GM12874 (cell line): ENCODE results near the gene CCAR1.

Experiments used
- CTCF ChIP-seq: IDR thresholded peaks from 2 replicates; pipeline ENCODE4 v1.5.1; 2011; ENCODE audit warnings: low read depth, mild to moderate bottlenecking, control low read depth, low read length, moderate library complexity; ENCODE audit not compliant: insufficient read depth

CCAR1 gene, protein sequence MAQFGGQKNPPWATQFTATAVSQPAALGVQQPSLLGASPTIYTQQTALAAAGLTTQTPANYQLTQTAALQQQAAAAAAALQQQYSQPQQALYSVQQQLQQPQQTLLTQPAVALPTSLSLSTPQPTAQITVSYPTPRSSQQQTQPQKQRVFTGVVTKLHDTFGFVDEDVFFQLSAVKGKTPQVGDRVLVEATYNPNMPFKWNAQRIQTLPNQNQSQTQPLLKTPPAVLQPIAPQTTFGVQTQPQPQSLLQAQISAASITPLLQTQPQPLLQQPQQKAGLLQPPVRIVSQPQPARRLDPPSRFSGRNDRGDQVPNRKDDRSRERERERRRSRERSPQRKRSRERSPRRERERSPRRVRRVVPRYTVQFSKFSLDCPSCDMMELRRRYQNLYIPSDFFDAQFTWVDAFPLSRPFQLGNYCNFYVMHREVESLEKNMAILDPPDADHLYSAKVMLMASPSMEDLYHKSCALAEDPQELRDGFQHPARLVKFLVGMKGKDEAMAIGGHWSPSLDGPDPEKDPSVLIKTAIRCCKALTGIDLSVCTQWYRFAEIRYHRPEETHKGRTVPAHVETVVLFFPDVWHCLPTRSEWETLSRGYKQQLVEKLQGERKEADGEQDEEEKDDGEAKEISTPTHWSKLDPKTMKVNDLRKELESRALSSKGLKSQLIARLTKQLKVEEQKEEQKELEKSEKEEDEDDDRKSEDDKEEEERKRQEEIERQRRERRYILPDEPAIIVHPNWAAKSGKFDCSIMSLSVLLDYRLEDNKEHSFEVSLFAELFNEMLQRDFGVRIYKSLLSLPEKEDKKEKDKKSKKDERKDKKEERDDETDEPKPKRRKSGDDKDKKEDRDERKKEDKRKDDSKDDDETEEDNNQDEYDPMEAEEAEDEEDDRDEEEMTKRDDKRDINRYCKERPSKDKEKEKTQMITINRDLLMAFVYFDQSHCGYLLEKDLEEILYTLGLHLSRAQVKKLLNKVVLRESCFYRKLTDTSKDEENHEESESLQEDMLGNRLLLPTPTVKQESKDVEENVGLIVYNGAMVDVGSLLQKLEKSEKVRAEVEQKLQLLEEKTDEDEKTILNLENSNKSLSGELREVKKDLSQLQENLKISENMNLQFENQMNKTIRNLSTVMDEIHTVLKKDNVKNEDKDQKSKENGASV

DNA sequence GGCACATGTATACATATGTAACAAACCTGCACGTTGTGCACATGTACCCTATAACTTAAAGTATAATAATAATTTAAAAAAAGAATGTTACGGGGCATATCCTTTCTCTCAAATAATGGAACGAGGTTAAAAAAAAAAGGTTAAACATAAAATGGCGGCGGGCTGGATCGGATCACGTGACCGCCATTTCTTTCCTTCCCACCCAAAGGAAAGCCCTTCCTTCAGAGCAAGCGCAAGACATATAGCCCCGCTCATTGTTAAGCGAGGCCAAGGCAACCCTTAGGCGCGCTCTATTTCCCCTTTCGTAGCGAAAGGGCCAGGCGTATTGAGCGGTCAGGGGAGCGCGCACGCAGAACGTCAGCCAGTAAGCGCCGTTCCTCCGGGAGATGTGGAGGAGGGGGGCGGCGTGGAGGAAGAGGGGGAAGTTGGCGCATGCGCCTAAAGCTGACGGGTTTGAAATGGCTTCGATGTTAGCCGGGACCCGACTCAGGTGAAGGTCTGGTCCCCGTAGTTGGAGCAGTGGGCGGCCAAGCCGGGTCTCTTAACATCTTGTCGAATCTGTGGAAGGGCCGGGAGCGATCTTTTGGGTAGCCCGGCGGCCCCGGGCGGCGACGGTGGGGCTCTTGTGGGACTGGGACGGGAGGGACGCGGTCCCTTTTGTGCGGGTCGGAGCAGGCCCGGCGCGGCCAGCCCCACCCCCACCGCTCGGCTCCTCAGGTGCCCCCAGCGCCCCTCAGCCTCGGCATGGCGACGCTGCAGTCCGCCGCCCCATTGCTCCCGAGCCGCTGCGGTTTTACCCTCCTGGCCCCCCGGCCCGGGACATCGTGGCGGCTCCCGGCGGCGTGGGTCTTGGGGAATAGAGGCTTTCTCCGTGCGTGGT is at the start of gene CCAR1:
CCAR1 (plus strand) TSS at position 447 of the 880 bp plus-strand sequence. CDS start 1,266 bp downstream, outside the sequence.
- no peak for TF ChIP-seq CTCF

DNA sequence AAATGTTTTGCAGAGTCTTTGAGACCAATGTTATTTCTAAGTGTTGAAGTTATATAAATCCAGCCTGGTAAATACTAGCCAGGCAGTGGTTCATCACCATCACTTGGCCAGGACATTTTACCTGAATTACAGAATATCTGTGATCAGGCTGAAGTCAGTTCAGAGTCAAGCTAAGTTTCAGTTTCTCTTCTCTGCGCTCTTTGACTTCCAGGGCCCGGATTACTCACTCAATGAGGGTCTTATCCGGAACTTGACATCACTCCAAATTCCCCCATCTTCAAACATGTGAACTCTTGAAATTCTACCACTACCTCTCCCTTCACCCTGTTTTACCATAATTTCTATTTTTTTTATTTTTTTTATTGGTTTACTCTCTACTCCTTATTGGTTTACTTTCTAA is 36.6 kb upstream of the CCAR1 start:
- TF ChIP-seq CTCF: no peak

DNA sequence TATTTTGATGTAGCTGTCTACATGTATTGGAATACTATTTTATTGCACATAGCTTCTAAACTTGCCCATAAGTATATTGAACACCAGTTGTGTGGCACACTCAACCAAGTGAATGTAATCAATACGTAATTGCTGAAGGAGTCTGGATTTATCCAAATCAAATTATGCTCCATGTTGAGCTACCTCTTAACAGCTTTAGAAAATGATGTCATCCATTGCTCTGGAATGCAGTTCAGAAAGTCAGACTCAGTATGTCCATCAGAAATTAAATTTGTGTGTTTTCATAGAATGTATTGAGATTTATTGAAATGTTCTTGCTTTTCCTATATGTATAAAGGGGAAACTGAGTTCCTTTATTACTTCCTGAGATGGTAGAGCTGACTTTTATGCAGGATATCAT is 25.0 kb upstream of the CCAR1 start:
- no peak for TF ChIP-seq CTCF

DNA sequence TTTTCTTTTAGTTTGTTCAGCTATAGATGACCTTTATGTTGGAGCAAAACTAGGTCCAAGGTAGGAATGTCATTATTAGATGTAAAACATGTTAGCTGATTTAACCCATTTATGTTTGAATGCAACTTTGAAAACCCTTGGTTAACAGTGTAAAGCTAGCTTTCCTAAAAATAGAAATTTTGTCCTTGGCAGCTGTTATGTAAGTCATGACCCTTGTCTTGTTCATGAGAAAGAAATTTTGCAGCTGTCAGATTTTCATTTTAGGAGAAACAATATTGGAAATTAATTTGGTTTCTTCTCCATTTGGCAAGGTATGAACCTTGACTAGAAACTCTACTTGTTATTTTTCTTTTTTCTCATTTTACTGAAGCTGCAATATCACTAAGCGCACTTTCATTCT is 23.9 kb upstream of the CCAR1 start:
- no peak for TF ChIP-seq CTCF

GRCh38 chr10:68700197-68700596 is 20.8 kb upstream of the CCAR1 start:
- no peak for TF ChIP-seq CTCF

DNA sequence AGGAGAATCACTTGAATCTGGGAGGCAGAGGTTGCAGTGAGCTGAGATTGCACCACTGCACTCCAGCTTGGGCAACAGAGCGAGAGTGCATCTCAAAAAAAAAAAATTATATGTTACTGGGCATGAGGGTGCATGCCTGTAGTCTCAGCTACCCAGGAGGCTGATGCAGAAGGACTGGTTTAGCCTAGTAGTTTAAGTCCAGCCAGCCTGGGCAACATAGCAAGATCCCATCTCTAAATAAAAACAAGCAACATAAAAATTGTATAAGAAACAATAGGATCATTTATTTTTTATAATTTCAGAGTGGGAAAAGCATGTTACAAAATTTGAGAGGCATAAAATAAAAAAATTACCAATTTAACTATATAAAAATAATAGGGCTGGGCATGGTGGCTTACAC is 15.5 kb upstream of the CCAR1 start:
- no peak for TF ChIP-seq CTCF

DNA sequence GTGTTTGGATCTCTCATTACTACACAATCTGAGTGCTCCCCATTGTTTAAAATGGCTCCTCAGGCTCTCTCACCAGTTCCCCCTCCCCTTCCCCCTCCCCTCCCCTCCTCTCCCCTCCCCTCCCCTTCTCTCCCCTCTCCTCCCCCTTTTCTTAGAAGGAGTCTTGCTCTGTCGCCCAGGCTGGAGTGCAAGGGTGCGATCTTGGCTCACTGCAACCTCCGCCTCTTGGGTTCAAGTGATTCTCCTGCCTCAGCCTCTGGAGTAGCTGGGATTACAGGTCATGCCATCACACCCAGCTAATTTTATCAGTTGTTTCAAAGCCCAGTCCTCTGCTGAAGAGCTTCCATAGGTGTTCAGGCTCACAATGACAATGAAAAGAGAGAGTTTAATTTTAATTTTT is 3.6 kb upstream of the CCAR1 start:
- TF ChIP-seq CTCF: no peak
